ENCODE data around the gene AMBRA1. TPM values are rescaled to one million over a fixed set of nuclear protein-coding genes. Genes with fewer than 3 reads are reported as not detected.

The AMBRA1 gene
- 10 to 100 TPM; 32.5 to 38.9 (median 34.1) TPM for total RNA-seq

GRCh38 chr11:46593550-46594373 is at the start of gene AMBRA1:
Gene AMBRA1 (minus strand): TSS chr11:46594023. CDS start chr11:46548380, 45,643 bp downstream.
- Histone ChIP-seq H3K27ac (peak within 1 kb of the TSS; percentile 85 to 92), H3K27me3 (no peaks in the 10 kb centered on the region), H3K9me3 (no peaks in the 10 kb centered on the region), H3K4me1 (peaks cover 0 to 11% of the 10 kb centered on the region in 2 donors), H3K36me3 (no peaks in the 10 kb centered on the region), H3K4me3 (peak within 1 kb of the TSS; percentile 79 to 94 (median 79))
- peak; percentile 82 to 85 for DNase-seq (ENCODE audit: low spot score in 2 of 2)
- TF ChIP-seq, protein P1, sequence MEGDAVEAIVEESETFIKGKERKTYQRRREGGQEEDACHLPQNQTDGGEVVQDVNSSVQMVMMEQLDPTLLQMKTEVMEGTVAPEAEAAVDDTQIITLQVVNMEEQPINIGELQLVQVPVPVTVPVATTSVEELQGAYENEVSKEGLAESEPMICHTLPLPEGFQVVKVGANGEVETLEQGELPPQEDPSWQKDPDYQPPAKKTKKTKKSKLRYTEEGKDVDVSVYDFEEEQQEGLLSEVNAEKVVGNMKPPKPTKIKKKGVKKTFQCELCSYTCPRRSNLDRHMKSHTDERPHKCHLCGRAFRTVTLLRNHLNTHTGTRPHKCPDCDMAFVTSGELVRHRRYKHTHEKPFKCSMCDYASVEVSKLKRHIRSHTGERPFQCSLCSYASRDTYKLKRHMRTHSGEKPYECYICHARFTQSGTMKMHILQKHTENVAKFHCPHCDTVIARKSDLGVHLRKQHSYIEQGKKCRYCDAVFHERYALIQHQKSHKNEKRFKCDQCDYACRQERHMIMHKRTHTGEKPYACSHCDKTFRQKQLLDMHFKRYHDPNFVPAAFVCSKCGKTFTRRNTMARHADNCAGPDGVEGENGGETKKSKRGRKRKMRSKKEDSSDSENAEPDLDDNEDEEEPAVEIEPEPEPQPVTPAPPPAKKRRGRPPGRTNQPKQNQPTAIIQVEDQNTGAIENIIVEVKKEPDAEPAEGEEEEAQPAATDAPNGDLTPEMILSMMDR (IDR thresholded peaks at IDR 0.05): no peak
- TF ChIP-seq POLR2AphosphoS5 (IDR thresholded peaks at IDR 0.05) (peak; percentile 60 to 78 (median 69)), POLR2A (IDR thresholded peaks at IDR 0.05) (peak; percentile 20)
- intact Hi-C loops (cut with DNase I; ENCODE audit: low total_unique reads): no loop called here

GRCh38 chr11:46643531-46643930 is 49.7 kb upstream of the AMBRA1 start:
- H3K4me1 ChIP-seq: no peaks in the 10 kb centered on the region
- no peaks in the 10 kb centered on the region for H3K36me3 ChIP-seq
- H3K9me3 ChIP-seq: no peaks in the 10 kb centered on the region
- no peak overlapping the region for H3K4me3 ChIP-seq
- no peak overlapping the region for H3K27ac ChIP-seq
- TF ChIP-seq, protein P1 (IDR thresholded peaks at IDR 0.05): no peak
- H3K27me3 ChIP-seq: no peaks in the 10 kb centered on the region
- intact Hi-C loops (cut with DNase I; ENCODE audit: low total_unique reads): no loop called here
- no peak for DNase-seq (ENCODE audit: low spot score in 2 of 2)

DNA sequence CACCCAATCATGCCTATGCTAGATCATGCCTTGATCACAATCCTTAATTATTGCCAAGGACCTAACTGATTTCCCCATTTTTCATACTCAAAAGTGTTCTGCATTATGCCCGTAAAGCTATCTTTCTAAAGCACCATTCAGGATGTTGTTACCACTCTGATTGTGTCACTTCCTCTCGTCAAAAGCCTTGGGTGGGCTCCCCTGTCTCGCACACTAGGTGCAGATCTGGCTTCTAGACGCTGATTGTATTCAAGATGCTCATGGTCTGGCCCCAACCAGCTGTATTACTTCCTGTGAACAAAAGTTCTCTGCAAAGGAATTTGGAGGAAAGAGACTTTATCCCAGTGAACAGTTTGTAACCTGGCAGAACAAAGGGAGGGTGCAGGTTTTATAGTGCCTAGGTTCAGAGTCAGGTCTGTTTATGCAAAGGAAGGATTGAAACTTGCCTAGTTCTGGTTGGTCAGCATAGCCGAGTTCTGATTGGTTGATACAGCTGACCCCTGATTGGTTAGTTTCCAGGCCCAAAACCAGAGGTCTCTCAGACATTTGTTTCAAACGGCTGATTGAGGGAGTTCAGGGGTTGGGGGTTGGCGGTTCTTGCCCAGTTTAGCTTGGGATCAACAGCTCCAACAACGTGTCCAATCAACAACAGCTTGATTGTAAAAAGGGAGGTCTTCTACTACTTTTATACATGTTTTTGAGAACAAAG is 49.0 kb upstream of the AMBRA1 start:
- H3K9me3 ChIP-seq: no peaks in the 10 kb centered on the region
- intact Hi-C loops (cut with DNase I; ENCODE audit: low total_unique reads): no loop called here
- no peaks in the 10 kb centered on the region for H3K36me3 ChIP-seq
- H3K27ac ChIP-seq: no peak overlapping the region
- no peak for TF ChIP-seq POLR2AphosphoS5 (IDR thresholded peaks at IDR 0.05)
- no peak for TF ChIP-seq POLR2A (IDR thresholded peaks at IDR 0.05)
- TF ChIP-seq, protein P1 (IDR thresholded peaks at IDR 0.05): no peak
- no peak overlapping the region for H3K4me3 ChIP-seq
- no peaks in the 10 kb centered on the region for H3K27me3 ChIP-seq
- H3K4me1 ChIP-seq: no peaks in the 10 kb centered on the region
- no peak for DNase-seq (ENCODE audit: low spot score in 2 of 2)

- TF ChIP-seq, protein P1 (IDR thresholded peaks at IDR 0.05): no peak
- no peak for TF ChIP-seq POLR2AphosphoS5 (IDR thresholded peaks at IDR 0.05)
- no peak for TF ChIP-seq POLR2A (IDR thresholded peaks at IDR 0.05)
- Histone ChIP-seq H3K27me3 (no peaks in the 10 kb centered on the region), H3K4me3 (no peak overlapping the region), H3K27ac (no peak overlapping the region), H3K9me3 (no peaks in the 10 kb centered on the region), H3K4me1 (no peaks in the 10 kb centered on the region), H3K36me3 (no peaks in the 10 kb centered on the region)
- intact Hi-C loops (cut with DNase I; ENCODE audit: low total_unique reads): no loop called here
- no peak for DNase-seq (ENCODE audit: low spot score in 2 of 2)
Observed at GRCh38 chr11:46641639-46642038, 47.8 kb upstream of the AMBRA1 start.

All from breast epithelium (tissue), 4 donors.